COLO668 (cell line): ENCODE measurements around the gene ADAMTS8.

Experiments used
- DNase-seq: peaks from one replicate; lab custom pipeline; 2025; ENCODE audit not compliant: unreplicated experiment; lab: John Stamatoyannopoulos, UW

ADAMTS8 gene, protein sequence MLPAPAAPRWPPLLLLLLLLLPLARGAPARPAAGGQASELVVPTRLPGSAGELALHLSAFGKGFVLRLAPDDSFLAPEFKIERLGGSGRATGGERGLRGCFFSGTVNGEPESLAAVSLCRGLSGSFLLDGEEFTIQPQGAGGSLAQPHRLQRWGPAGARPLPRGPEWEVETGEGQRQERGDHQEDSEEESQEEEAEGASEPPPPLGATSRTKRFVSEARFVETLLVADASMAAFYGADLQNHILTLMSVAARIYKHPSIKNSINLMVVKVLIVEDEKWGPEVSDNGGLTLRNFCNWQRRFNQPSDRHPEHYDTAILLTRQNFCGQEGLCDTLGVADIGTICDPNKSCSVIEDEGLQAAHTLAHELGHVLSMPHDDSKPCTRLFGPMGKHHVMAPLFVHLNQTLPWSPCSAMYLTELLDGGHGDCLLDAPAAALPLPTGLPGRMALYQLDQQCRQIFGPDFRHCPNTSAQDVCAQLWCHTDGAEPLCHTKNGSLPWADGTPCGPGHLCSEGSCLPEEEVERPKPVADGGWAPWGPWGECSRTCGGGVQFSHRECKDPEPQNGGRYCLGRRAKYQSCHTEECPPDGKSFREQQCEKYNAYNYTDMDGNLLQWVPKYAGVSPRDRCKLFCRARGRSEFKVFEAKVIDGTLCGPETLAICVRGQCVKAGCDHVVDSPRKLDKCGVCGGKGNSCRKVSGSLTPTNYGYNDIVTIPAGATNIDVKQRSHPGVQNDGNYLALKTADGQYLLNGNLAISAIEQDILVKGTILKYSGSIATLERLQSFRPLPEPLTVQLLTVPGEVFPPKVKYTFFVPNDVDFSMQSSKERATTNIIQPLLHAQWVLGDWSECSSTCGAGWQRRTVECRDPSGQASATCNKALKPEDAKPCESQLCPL

DNA sequence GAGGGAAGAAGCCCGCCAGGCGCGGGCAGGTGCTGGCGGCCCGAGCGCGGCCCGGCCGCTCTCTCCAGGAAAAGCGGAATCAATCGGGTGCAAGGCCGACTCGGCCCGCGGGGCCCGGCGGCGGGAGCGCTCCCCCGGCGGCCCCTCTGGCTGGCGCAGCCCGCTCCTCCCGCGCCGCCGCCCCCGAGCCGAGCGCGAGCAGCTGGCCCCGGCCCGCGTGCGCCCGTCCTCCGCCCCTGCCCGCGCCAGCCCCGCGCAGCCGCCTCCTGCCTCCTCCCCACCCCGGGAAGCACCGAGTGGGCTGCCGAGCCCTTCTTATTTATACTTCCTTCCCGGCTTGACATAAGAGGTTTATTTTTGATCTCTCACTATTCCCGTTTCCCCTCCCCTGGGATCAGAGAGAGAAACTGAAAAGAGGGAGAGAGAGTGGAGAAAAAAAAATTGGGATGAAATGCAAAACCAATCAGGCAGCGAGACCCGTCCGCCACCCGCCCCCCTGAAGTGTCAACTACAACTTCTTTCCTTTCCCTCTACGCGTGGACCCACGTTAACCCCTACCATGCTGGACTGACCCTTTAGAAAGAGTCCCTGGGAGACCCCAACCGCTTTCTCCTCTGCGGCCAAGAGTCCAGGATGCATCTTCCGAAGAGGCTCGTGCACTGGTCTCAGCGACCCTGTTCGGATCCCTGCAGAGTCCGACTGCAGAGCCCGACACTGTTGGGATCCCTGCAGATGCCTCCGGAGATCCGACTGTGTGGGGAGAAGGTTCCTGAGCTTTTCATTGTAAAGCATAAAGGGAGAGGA is at the start of gene ADAMTS8:
Gene ADAMTS8, minus strand, starts transcription at position 294 of the 804 bp plus-strand sequence. CDS start 323 bp downstream, outside the sequence.
- peak; percentile 59 for DNase-seq

DNA sequence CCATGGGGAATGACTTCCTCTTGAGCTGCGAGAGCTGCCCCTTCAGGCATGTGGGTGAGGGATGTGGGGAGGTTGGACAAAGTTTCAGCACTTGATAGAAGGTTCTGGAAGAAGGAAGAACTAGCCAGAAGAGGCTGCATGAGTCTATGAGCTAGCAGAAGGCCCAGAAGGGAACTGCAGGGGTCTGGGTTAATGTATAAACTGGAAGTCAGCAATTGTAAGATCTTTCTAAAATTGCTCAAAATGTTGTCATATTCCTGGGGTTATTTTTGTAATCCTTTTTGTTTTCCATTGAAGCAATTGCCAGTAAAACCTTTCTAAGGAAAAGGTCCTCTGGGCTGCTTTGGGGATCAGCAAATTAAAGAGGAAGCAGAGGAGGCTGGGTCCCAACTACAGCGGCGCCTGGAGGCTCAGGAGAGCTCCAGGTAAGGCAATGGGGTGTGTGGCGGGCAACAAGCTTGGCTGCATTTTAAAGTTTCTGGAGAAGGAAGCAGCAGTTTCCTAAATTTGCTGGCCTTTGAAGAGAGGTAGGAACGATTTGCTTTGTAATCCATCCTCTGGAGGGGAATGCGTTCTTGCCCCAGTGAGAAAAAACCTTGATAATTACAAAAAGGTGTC is 49.3 kb upstream of the ADAMTS8 start:
- DNase-seq, result no peak

DNA sequence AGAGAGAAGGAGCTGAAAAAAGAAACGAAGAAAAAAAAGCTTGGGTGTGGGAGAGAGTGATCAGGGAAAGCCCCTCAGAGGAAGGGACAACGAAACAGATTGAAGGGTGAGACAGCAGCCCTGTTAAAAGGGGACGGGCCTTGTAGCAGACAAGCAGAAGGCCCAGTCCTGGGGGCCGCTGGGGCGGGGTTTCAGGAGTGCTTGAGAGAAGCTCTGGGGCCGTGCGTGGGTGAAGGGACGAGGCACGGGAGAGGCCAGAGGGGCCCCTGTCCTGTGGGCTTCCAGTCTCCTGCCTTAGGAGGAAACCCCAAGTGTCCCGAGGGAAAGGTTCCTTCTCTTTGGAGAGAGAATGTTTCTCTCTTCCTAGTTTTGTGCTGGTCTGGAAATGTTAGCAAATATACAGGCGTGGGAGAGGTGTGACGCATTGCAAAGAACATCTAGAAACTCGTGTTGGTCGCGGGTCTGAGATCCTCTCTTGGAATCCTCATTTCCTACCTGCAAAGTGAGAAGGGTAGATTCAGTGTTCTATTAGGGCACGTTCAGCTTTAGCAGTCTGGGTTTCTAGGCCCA is 48.6 kb upstream of the ADAMTS8 start:
- no peak for DNase-seq

DNA sequence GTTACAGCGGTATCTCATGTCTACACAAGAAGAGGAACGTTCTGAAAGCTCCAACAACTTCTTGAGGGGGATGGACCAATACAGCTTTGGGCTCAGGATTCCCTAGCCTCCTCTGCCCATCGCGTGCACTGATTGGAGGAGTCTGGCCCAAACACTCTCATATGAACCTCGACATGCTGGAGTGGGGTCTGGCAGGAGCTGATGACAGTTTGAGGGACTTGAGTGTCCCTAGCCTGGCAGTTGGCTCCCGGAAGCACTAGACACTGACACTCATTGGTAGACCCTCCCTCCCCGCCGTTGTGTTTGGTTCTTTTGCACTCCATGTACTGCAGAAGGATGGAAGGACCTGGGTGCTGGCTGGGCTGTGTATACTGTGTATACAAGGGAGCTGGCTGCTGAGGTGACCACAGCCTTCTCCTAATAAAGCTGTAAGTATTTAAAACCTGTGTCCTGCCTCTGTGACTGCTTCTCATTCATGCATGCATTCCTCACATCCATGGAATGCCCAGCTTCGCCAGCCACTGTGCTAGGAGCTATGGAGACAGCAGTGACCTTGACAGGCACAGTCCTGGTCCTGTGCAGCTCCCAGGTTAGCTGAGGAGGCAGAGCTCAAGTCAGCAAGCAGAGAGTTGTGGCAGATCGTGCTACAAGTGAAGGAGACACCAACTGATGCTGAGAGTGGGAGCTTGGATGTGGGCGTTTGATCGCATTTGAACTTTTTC is 48.0 kb upstream of the ADAMTS8 start:
- no peak for DNase-seq

DNA sequence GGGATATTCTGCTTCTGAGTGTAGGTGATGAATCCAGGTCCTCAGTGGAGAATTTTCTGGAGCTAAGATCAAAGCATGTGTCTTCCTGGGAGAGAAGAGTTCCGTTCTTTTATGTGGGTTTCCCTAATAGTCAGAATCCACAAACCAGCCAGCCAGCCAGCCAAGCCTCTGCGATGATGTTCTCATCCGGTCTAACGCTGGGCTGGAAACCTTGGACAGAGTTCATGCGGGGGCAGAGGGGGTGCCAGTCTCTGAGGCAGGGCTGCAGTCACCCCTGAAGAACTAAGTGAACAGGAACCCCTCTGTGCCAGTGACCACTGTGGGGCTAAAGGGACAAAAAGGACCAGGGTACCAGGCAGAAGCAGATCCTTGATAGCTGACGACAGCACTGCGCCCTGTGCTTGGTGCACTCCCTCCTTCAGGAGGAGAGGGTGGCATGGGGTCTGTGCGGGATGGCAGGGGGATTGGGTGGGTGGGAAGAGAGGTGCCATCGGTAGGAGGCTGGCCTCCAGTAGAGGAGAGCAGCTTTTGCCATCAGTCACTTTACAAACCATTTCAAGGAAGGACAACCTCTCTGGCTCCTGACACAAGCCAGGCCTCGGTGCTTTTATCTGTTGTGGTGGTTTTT is 47.1 kb upstream of the ADAMTS8 start:
- no peak for DNase-seq

DNA sequence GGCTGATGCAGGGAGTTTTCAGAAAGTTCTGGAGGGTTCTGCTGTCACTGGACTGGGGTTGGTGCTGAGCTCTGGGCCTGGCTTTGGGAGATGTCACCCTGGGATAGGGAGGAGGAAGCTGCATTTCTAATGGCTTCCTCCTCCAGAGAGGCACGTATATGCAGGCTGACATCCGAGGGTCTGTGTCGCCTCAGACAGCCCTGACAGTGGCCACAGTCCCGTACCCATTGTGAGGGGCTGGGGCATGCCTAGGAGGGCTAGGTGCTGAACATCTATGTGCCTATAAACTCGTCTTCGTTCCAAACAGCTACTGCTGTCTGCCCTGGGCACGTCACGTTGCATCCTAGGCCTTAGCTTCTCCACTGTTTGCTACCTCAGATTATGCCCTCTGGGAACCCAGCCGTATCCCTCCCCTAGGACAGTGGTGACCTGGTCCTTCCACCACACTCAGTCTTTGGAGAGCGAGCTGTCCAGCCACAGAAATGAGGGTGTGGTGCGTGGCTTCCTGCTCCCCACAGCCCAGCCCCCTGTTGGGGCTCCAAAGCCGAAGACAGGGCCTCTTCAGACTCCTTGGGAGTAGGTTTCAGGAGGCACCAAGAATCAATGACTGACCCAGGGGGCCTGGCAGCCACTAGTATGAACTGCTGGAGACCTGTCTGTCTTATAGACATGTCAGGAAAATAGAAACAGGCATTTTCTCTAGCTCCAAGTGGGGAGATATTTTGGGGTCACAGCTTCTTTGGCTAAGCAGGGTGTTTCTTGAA is 46.4 kb upstream of the ADAMTS8 start:
- DNase-seq, result no peak

DNA sequence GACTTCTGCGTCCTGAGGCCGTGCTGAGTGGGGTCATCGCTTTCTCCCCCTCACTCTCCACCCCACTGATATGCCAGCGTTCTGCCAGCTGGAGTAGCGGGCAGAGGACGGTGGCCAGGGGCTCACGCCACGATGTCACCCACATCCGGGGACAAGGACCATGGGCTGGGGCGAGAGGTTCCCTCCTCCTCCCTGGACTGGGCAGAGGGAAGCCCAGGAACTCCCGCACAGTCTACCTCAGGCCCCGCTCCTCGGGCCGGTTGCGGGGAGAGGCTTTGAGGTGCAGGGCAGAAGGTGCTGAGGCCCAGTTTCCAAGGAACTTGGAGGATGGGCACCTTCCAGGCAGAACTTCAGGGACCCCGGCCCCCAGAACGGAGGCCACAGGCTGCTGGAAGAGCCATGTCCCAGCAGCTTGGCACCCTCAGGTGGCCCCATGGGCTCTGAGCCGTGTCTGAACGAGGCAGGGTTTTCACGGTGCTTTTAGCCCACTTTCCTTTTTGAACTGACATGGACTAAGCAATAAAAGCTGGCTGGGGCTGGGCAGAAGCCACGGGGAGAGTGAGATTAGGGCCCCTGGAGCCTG is 45.5 kb upstream of the ADAMTS8 start:
- DNase-seq, result no peak

DNA sequence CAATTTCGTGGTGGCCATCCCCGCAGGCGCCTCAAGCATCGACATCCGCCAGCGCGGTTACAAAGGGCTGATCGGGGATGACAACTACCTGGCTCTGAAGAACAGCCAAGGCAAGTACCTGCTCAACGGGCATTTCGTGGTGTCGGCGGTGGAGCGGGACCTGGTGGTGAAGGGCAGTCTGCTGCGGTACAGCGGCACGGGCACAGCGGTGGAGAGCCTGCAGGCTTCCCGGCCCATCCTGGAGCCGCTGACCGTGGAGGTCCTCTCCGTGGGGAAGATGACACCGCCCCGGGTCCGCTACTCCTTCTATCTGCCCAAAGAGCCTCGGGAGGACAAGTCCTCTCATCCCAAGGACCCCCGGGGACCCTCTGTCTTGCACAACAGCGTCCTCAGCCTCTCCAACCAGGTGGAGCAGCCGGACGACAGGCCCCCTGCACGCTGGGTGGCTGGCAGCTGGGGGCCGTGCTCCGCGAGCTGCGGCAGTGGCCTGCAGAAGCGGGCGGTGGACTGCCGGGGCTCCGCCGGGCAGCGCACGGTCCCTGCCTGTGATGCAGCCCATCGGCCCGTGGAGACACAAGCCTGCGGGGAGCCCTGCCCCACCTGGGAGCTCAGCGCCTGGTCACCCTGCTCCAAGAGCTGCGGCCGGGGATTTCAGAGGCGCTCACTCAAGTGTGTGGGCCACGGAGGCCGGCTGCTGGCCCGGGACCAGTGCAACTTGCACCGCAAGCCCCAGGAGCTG is 44.8 kb upstream of the ADAMTS8 start:
- no peak for DNase-seq

DNA sequence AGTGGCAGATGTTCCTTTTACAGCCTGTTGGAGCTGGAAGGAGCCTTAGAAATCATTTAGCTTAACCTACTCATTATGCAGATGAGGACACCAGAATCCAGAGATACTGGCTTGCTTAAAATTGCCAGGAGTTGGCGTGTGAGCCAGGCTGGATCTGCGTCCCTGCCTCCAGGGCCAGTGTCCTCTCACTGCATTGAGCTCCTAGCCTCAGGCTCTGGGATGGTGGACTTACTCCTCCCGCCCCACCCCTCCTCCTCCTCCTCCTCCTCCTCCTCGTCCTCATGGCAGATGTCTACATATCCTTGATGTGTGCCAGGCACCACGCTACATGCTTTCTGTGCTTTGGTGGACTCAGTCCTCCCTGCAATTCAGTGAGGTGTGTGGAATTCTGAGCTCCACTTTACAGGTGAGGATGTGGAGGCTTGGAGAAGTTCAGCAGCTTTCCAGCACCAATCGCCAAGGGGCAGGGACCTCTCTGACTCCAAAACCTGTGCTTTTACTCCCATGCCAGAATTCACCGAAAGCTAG is 44.1 kb upstream of the ADAMTS8 start:
- DNase-seq, result no peak

DNA sequence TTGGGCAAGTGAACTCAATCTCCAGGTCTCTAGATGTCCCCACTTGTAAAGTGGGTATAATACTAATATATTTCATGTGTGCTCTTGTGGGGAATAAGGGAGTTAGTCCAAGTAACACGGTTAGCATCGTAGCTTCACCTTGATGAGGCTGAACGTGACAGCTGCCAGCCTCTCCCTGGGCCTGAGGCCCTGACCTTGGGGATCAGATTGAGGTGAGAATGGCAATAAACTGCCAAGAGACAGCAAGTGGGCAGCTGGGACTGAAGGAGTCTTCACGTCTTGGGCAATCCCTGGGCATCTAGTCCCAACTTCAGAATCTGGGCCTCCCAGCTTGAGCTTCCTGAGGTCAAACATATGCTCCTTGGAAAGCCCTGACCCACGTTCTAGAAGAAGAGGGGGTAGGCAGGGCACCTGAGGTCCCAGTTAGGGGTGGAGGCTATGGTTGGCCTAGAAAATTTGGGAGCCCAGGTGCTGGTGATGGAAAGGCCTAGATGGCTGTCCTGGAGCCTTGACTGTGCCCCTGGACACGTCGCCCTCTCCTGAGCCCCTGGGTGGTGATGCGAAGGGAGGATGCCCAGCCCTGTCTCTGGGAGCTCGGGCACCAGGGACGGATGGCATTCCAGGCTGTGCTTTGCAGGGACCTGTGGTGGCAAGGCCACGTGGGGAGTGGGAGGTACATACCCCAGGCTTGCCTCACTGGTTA is 43.5 kb upstream of the ADAMTS8 start:
- no peak for DNase-seq

DNA sequence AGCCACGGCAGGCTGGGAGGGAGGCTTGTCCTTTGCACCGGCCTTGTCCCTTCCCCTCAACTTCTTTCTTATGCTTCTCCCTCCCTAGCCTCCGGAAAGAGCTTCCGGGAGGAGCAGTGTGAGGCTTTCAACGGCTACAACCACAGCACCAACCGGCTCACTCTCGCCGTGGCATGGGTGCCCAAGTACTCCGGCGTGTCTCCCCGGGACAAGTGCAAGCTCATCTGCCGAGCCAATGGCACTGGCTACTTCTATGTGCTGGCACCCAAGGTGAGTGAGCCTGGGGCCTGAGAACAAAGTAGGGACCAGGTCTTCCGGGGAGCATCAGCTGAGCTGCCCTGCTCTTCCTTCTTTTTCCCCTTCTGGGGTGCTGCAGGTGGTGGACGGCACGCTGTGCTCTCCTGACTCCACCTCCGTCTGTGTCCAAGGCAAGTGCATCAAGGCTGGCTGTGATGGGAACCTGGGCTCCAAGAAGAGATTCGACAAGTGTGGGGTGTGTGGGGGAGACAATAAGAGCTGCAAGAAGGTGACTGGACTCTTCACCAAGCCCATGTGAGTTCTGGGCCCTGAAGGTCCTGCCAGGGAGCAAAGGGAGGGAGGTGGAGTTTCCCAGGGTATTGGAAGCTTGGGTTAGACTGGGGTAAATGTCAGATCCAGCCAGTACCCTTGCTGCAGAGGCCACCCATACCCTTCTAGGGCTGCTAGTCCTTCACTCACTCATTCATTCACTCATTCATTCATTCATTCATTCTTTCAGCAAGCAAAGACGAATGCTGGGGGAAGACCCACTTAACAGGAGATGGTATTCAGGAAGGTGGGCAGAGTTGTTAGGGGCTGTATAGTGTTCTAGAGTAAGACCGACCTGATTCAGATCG is 42.7 kb upstream of the ADAMTS8 start:
- no peak for DNase-seq

DNA sequence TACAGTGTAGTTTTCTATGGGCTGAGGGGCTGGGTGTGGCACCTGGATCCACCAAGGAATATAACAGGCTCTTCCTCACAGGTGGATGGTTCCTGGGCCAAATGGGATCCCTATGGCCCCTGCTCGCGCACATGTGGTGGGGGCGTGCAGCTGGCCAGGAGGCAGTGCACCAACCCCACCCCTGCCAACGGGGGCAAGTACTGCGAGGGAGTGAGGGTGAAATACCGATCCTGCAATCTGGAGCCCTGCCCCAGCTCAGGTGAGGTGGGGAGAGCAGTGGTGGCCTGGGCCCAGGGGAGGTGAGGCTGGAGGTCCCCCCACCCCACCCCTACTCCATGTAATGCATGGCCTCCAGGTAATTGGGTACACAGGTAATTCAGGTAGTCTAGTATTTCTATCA is 40.8 kb upstream of the ADAMTS8 start:
- DNase-seq, result no peak

DNA sequence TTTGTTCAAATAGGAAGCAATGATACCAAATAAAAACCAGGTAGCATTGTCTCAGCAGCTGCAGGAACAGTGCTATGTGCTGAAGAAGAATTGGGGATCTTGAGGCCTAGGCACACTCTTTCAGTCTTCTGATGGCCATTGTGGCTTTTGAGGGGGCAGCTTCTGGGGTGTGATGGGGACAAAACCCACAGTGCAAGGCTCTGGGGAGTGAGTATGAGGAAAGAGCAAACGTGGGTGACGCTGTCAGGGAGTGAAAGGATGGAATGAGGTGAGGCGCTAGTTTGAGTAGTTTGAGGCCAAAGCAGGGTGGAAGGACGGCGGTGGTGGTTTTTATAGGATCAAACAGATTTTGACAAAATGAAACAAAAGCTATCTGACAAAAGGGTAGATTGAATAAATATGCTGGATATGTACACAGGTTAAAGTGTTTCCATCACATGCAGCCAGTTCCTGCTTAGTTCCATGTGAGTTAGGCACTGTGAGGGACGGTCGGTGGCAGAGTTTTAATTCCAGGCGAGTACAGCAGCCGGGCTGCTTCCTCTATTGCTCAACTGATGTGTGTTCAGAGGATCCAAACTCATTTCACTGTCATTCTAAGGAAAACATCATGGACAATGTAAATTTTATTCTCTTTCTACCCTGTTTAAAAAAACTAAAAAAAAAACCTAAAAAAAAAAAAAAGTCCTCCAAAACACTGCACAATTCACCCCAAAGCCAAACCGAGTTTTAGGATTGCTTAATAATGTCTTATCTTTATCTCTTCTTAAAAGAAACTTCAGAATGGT is 38.9 kb upstream of the ADAMTS8 start:
- no peak for DNase-seq

DNA sequence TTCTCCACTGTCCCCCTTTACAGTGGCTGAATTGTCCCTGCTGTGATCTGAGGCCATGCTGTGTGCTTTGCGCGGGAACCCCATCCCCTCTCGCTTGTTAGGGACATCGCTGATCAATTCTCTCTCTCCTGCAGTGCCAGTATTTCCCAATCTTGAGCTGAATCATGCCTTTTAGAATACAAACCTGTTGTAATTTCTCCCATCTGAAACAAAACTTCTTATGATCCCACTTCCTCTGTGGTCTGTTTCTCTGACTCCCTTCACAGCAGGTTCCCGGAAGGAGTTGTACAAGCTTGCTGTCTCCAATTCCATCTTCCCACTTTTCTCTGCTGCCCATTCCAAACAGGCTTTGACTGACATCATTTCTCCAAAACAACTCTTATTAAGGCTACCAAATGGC is 36.9 kb upstream of the ADAMTS8 start:
- DNase-seq, result no peak

DNA sequence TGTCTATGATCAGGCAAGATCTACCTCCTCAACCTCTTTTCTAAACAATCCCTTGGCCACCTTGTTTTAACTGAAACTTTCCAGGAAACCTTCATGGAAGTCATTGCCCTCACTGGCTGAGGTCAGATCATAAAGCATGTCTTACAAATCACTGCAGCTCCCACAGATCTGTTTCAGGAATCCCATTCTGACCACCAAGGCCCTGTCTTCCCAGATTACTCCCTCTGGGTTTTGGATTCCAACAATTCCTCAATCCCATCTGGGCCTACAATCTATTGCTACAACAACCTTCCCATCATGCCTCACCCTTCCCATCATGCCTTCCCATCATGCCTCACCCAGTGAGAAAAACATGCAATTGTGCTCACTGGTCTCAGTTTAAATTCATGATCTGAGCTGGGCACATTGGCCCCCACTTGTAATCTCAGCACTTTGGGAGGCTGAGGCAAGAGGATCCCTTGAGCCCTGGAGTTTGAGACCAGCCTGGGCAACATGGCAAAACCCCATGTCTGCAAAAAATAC is 35.9 kb upstream of the ADAMTS8 start:
- DNase-seq, result no peak
